Mucosa of descending colon (tissue), 3 donors: ENCODE data around the gene CUL3. TPM values are rescaled to one million over a fixed set of nuclear protein-coding genes. Genes with fewer than 3 reads are reported as not detected.

Experiments used
- ATAC-seq: fragments of 200-7000 bp; cut with Tn5 transposase; one replicate; pipeline ENCODE4 v1.9.1; 2020; ENCODE audit warnings: mild to moderate bottlenecking, moderate library complexity
- DNase-seq, 3 donors: peaks; one replicate each; pipeline ENCODE4 v3.0.0-alpha.2; 2020
- H3K36me3 ChIP-seq: fragments of 200-600 bp; one replicate; pipeline ENCODE4 v1.8.0; 2021; ENCODE audit warnings: low read depth, mild to moderate bottlenecking
- H3K4me1 ChIP-seq: fragments of 200-600 bp; one replicate; pipeline ENCODE4 v1.8.0; 2021; ENCODE audit warnings: low read depth, mild to moderate bottlenecking
- H3K4me3 ChIP-seq: fragments of 200-600 bp; one replicate; pipeline ENCODE4 v1.8.0; 2021; ENCODE audit warnings: mild to moderate bottlenecking
- H3K9me3 ChIP-seq: fragments of 200-600 bp; one replicate; pipeline ENCODE4 v1.8.0; 2021; ENCODE audit warnings: mild to moderate bottlenecking
- CTCF ChIP-seq: fragments of 200-600 bp; IDR thresholded peaks from one replicate; pipeline ENCODE4 v1.8.0; 2022; ENCODE audit warnings: antibody characterized with exemption, mild to moderate bottlenecking
- intact Hi-C, 2 donors: fragments of 100-400 bp; cut with DNase I in 1 of 2; cut with micrococcal nuclease in 1 of 2; formaldehyde crosslinking; loops; one replicate each; pipeline versions ENCODE4 v1.11.0 to v1.11.1; 2022; cut with DNase I, micrococcal nuclease
- total RNA-seq, 3 donors: library from RNA; stranded (reverse); fragmentation: NEBNext Ultra II Directional in 2 of 3; extraction: Animal tissue kit (Norgen Biotek cat#: 25700) in 2 of 3; gene quantifications; one replicate each; pipeline versions ENCODE4 v1.2.1 to v1.2.4, GENCODE V29; 2021 to 2023
- donor health status: DM: no; HTN: no; CAD: no; lungs with moderate emphysema.
- donor health status: DM: no; HTN: no; CAD: no.
- donor health status: DM: no; HTN: yes; CAD: no.

Gene CUL3
- total RNA-seq, 3 donors from 2014 or later, result 77.3 to 83.5 (median 79.0) TPM

DNA sequence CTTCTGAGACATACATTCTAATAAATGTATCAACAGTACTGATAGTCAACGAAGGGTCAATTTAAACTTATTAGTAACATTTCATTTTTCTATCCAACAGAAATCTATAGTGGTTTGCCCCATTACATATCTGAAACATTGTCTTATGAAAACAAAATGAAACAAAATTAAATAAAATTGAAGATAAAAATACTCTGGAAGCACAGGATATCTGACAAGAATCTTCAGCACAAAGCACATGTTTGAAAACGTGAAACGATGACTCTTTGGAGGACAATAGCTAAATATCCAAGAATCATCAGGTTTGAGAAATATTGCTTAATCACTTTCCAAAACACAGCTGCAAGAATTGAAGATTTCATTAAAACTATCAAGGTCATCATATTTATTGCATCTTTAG lies 112.3 kb downstream of the CUL3 start:
- Histone ChIP-seq H3K4me1 (no peaks in the 10 kb centered on the region), H3K9me3 (no peaks in the 10 kb centered on the region), H3K4me3 (no peak overlapping the region), H3K36me3 (no peaks in the 10 kb centered on the region)
- intact Hi-C loops, result no loop called here
- DNase-seq (no peak), ATAC-seq (no peak)
- TF ChIP-seq CTCF, result no peak

DNA sequence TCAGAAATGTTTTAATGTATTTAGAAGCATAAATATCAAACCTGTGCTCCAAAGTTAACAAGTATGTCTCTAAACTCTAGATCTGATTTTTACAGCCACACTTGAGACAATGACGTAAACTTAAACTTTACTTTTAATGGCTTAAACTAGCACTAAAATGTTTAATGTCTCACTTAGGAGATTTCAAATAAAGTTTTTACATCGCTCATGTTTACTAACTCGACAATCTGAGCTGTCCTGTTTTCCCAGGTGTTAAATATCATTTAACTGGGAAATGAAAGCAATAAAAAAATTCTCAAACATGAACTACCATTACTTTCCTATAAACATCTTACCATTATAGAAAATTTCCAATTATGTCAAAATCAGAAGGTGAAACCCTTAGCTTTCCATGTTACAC lies 113.0 kb downstream of the CUL3 start:
- H3K4me3 ChIP-seq, result no peak overlapping the region
- ATAC-seq (peak; percentile 55), DNase-seq (no peak)
- H3K9me3 ChIP-seq, result no peaks in the 10 kb centered on the region
- no peak for TF ChIP-seq CTCF
- intact Hi-C loops, result no loop called here
- H3K4me1 ChIP-seq, result no peaks in the 10 kb centered on the region
- H3K36me3 ChIP-seq, result no peaks in the 10 kb centered on the region

DNA sequence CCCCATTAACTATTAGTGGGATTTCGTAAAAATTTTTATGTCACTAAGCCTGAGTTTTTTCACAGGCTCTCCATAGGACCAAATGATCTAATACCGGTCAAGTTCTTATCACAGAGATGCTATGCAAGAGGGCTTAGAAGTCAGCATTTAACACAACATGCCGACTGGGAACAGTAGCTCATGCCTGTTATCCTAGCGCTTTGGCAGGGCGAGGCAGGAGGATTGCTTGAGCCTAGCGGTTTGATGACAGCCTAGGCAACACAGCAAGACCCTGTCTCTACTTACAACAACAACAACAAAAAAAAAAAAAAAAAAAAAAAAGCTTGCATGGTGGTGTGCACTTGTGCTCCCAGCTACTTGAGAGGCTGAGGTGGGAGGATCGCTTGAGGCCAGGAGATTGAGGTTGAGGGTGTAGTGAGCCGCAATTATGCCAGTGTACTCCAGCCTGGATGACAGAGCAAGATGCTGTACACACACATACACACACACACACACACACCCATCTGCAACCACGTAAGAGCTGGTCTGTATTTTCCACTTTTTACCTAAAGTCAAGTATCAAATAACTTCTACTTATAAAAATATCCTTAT lies 115.7 kb downstream of the CUL3 start:
- Histone ChIP-seq H3K36me3 (no peaks in the 10 kb centered on the region), H3K4me3 (no peak overlapping the region), H3K4me1 (no peaks in the 10 kb centered on the region), H3K9me3 (no peaks in the 10 kb centered on the region)
- DNase-seq, result no peak
- intact Hi-C loops, result no loop called here
- no peak for TF ChIP-seq CTCF
- no peak for ATAC-seq

- DNase-seq (no peak), ATAC-seq (no peak)
- no peak overlapping the region for H3K4me3 ChIP-seq
- no peaks in the 10 kb centered on the region for H3K4me1 ChIP-seq
- H3K36me3 ChIP-seq, result no peaks in the 10 kb centered on the region
- no peaks in the 10 kb centered on the region for H3K9me3 ChIP-seq
- intact Hi-C loops, result no loop called here
- no peak for TF ChIP-seq CTCF
Observed at GRCh38 chr2:224466304-224466895, 118.8 kb downstream of the CUL3 start.

GRCh38 chr2:224461391-224461790 lies 123.8 kb downstream of the CUL3 start:
- no peak overlapping the region for H3K4me3 ChIP-seq
- no peak for DNase-seq
- H3K36me3 ChIP-seq, result no peaks in the 10 kb centered on the region
- intact Hi-C loops, result no loop called here
- no peaks in the 10 kb centered on the region for H3K4me1 ChIP-seq
- ATAC-seq, result no peak
- no peaks in the 10 kb centered on the region for H3K9me3 ChIP-seq
- no peak for TF ChIP-seq CTCF
